Measurements from ENCODE around the gene GABRE. TPM values are rescaled to one million over a fixed set of nuclear protein-coding genes. Genes with fewer than 3 reads are reported as not detected.

GABRE gene
- total and polyA plus RNA-seq, 2 donors from 2014 or later: 3.3 to 16.6 TPM

DNA sequence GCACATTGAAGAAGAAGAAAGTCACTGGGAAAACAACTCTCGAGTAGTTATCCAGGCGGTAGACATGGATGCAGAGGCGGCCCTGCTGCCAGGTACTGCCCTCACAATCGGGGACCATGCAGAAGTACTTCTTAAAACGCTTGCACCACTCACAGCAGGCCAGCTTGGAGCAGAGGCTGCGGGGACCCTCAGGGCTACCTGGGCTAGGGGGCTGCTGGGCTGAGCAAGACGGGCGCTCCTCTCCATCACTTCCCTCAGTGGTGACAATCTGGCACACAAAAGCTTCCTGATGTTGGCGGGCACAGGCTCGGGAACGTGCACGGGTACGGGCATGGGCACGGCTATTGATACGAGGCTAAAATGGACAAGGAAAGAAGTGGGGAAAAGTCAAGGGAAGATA, 19.7 kb downstream of the GABRE start:
- intact Hi-C loops (cut with DNase I): no loop called here
- Histone ChIP-seq H3K36me3 (ENCODE audit: control insufficient read depth in 2 of 3, insufficient read depth in 3 of 3, low read length in 3 of 3) (no peaks in the 10 kb centered on the region), H3K4me1 (ENCODE audit: control insufficient read depth in 2 of 3, insufficient read depth in 2 of 3, low read depth in 1 of 3, low read length in 3 of 3) (no peaks in the 10 kb centered on the region), H3K27ac (ENCODE audit: low read depth in 2 of 2, low read length in 2 of 2) (no peak overlapping the region), H3K9ac (ENCODE audit: low read length in 3 of 3) (no peak overlapping the region), H3K4me3 (ENCODE audit: low read length in 3 of 3) (no peak overlapping the region), H3K27me3 (ENCODE audit: control insufficient read depth, insufficient read depth, low read length) (no peaks in the 10 kb centered on the region), H3K9me3 (ENCODE audit: control insufficient read depth in 2 of 3, insufficient read depth in 1 of 3, low read length in 3 of 3) (no peaks in the 10 kb centered on the region)
- TF ChIP-seq, protein P1, sequence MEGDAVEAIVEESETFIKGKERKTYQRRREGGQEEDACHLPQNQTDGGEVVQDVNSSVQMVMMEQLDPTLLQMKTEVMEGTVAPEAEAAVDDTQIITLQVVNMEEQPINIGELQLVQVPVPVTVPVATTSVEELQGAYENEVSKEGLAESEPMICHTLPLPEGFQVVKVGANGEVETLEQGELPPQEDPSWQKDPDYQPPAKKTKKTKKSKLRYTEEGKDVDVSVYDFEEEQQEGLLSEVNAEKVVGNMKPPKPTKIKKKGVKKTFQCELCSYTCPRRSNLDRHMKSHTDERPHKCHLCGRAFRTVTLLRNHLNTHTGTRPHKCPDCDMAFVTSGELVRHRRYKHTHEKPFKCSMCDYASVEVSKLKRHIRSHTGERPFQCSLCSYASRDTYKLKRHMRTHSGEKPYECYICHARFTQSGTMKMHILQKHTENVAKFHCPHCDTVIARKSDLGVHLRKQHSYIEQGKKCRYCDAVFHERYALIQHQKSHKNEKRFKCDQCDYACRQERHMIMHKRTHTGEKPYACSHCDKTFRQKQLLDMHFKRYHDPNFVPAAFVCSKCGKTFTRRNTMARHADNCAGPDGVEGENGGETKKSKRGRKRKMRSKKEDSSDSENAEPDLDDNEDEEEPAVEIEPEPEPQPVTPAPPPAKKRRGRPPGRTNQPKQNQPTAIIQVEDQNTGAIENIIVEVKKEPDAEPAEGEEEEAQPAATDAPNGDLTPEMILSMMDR (IDR thresholded peaks at IDR 0.05; ENCODE audit: borderline replicate concordance, extremely low read depth, insufficient read depth): no peak
- no peak for DNase-seq
- no peak for FAIRE-seq

DNA sequence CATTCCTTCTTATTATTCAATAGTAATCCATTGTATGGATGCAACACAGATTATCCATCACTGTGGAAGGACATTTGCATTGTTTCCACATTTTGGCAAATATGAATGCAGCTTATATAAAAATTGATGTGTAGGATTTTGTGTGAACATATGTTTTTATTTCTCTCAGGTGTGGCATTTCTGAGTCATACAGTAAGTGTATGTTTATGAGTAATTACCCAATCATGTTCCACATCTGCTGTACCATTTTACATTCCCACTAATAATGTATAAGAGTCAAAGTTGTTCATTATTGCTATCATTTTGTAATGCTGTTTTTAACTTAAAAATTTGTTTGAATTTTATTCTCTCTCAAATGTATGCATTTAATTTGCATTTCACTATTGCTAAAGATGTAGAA, 36.3 kb downstream of the GABRE start:
- intact Hi-C loops (cut with DNase I): no loop called here
- no peaks in the 10 kb centered on the region for H3K36me3 ChIP-seq (ENCODE audit: control insufficient read depth in 2 of 3, insufficient read depth in 3 of 3, low read length in 3 of 3)
- H3K9ac ChIP-seq (ENCODE audit: low read length in 3 of 3): no peak overlapping the region
- no peaks in the 10 kb centered on the region for H3K4me1 ChIP-seq (ENCODE audit: control insufficient read depth in 2 of 3, insufficient read depth in 2 of 3, low read depth in 1 of 3, low read length in 3 of 3)
- no peak for DNase-seq
- no peak overlapping the region for H3K27ac ChIP-seq (ENCODE audit: low read depth in 2 of 2, low read length in 2 of 2)
- TF ChIP-seq, protein P1 (IDR thresholded peaks at IDR 0.05; ENCODE audit: borderline replicate concordance, extremely low read depth, insufficient read depth): no peak
- no peak overlapping the region for H3K4me3 ChIP-seq (ENCODE audit: low read length in 3 of 3)
- H3K9me3 ChIP-seq (ENCODE audit: control insufficient read depth in 2 of 3, insufficient read depth in 1 of 3, low read length in 3 of 3): no peaks in the 10 kb centered on the region
- no peak for FAIRE-seq
- H3K27me3 ChIP-seq (ENCODE audit: control insufficient read depth, insufficient read depth, low read length): no peaks in the 10 kb centered on the region

DNA sequence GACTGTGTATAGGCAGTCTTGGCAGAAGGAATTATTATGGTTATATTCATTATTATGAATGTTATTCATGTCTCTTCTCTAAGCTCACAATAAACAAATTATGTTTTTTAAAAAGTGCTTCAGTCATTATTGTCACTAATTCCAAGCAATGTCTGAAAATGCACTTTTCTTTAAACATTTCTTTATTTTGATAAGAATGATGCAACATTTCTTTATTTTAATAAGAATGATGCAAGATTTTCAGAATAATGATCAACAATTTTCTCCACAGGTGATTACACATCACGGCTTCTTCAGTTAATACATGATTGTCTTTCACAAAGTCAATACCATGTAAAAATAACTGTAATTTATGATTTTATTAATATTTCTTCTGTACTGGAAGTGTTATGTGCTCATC, 39.1 kb downstream of the GABRE start:
- TF ChIP-seq, protein P1 (IDR thresholded peaks at IDR 0.05; ENCODE audit: borderline replicate concordance, extremely low read depth, insufficient read depth): no peak

DNA sequence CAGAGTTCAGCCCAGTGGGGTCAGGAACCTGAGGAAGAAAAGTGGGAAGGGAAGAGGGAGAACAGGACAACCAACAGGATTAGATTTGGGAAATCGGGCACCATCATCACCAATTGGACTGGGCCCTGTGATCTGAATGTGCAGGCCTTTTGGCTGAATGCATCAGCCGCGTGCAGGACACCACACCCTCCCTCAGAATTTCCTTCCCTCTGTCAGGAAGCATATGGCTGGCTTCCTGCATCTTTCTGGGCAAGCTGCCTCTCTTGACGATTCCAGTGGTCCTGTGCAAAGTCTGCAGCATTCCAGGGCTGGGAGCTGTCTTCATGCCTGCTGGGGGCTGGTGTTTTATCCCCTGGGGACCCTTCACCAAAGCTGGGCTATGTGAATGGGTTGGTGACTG, 45.4 kb downstream of the GABRE start:
- Histone ChIP-seq H3K9ac (ENCODE audit: low read length in 3 of 3) (no peak overlapping the region), H3K4me1 (ENCODE audit: control insufficient read depth in 2 of 3, insufficient read depth in 2 of 3, low read depth in 1 of 3, low read length in 3 of 3) (no peaks in the 10 kb centered on the region), H3K9me3 (ENCODE audit: control insufficient read depth in 2 of 3, insufficient read depth in 1 of 3, low read length in 3 of 3) (no peaks in the 10 kb centered on the region), H3K36me3 (ENCODE audit: control insufficient read depth in 2 of 3, insufficient read depth in 3 of 3, low read length in 3 of 3) (no peaks in the 10 kb centered on the region), H3K4me3 (ENCODE audit: low read length in 3 of 3) (no peak overlapping the region), H3K27me3 (ENCODE audit: control insufficient read depth, insufficient read depth, low read length) (no peaks in the 10 kb centered on the region), H3K27ac (ENCODE audit: low read depth in 2 of 2, low read length in 2 of 2) (no peak overlapping the region)
- no peak for DNase-seq
- intact Hi-C loops (cut with DNase I): no loop called here
- no peak for FAIRE-seq
- TF ChIP-seq, protein P1 (IDR thresholded peaks at IDR 0.05; ENCODE audit: borderline replicate concordance, extremely low read depth, insufficient read depth): no peak

More for the DNA sequence above, 39.1 kb downstream of the GABRE start:
- intact Hi-C loops (cut with DNase I): no loop called here
- H3K9me3 ChIP-seq (ENCODE audit: control insufficient read depth in 2 of 3, insufficient read depth in 1 of 3, low read length in 3 of 3): no peaks in the 10 kb centered on the region
- FAIRE-seq: peak; percentile 8
- H3K4me1 ChIP-seq (ENCODE audit: control insufficient read depth in 2 of 3, insufficient read depth in 2 of 3, low read depth in 1 of 3, low read length in 3 of 3): no peaks in the 10 kb centered on the region
- H3K36me3 ChIP-seq (ENCODE audit: control insufficient read depth in 2 of 3, insufficient read depth in 3 of 3, low read length in 3 of 3): no peaks in the 10 kb centered on the region
- H3K27ac ChIP-seq (ENCODE audit: low read depth in 2 of 2, low read length in 2 of 2): no peak overlapping the region
- H3K4me3 ChIP-seq (ENCODE audit: low read length in 3 of 3): no peak overlapping the region
- no peaks in the 10 kb centered on the region for H3K27me3 ChIP-seq (ENCODE audit: control insufficient read depth, insufficient read depth, low read length)
- H3K9ac ChIP-seq (ENCODE audit: low read length in 3 of 3): no peak overlapping the region
- no peak for DNase-seq

Measured in kidney (tissue), 14 donors.